Measurements from ENCODE around the gene AIP.

Gene AIP

DNA sequence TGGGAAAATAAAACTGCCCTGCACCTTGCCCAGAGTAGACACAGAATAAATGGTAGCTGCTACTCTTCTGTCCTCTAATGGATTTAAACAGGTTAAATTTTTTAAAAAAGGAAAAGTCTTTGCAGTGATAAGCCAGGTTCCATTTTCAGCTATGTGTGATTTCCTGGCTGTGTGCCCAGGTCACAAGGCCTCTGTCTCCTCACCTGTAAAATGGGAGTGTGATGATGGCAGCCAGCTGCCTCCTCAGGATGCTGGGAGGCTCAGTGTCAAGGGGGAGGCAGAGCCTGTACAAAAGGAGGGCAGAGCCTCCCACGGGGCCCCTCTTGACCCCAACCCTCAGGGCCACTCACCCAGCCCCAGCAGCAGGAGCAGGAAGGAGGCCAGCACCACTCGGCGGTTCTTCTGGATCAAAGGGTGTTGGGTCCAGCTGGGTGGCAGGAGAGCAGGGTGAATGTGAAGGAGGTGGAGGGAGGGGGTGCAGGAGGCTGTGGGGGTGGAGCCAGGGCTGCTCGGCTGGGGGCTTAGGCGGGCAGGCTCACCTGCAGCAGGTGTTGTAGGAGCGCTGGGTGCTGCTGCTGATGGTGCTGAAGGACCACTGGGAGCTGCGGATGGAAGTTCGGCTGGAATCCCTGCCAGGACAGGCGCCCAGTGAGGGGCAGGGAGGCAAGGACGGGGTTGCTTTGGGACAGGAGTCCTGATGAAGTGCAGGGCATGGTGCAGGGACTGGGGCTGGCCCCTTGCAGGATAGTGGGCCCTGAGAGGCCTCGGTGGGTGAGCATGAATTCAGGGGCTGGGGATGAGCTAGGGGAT, 15.7 kb upstream of the AIP start:
- Histone ChIP-seq H3K36me3 (ENCODE audit: control insufficient read depth in 2 of 2, insufficient read depth in 1 of 2, low read length in 2 of 2) (no peaks in the 10 kb centered on the region), H3K4me3 (ENCODE audit: low read depth, low read length) (no peak overlapping the region), H3K4me1 (ENCODE audit: control insufficient read depth, insufficient read depth, low read length) (no peaks in the 10 kb centered on the region; the same call in 1 of the 2 replicates), H3K9me3 (ENCODE audit: control insufficient read depth, insufficient read depth, low read depth, low read length) (no peaks in the 10 kb centered on the region), H3K27ac (ENCODE audit: extremely low read depth, low read depth, low read length) (no peak overlapping the region)
- ChIA-PET CTCF (interaction anchor here (0.6 to 1.6 kb wide), 3 partner anchors 18 to 125 kb away, joined by 4 to 10 read pairs (median 6); partner anchors contain the start of gene PPP1CA), POLR2A (interaction anchor here (0.5 to 2.8 kb wide), 4 partner anchors 16 to 480 kb away, joined by 3 to 23 read pairs (median 11); partner anchors contain the start of genes AIP, PPP1CA and PTPRCAP)
- TF ChIP-seq ZNF621 (tag by site-specific recombination; IDR thresholded peaks at IDR 0.05), result no peak
- TF ChIP-seq HOXA7 (CRISPR knock-in tag; IDR thresholded peaks at IDR 0.05; ENCODE audit: borderline replicate concordance), result no peak
- TF ChIP-seq ZNF416 (tag by site-specific recombination; IDR thresholded peaks at IDR 0.05), result no peak
- TF ChIP-seq, protein P1, sequence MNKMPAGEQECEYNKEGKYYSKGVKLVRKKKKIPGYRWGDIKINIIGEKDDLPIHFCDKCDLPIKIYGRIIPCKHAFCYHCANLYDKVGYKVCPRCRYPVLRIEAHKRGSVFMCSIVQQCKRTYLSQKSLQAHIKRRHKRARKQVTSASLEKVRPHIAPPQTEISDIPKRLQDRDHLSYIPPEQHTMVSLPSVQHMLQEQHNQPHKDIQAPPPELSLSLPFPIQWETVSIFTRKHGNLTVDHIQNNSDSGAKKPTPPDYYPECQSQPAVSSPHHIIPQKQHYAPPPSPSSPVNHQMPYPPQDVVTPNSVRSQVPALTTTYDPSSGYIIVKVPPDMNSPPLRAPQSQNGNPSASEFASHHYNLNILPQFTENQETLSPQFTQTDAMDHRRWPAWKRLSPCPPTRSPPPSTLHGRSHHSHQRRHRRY (tag by site-specific recombination; IDR thresholded peaks at IDR 0.05), result no peak
- TF ChIP-seq REPIN1 (tag by site-specific recombination; IDR thresholded peaks at IDR 0.05; ENCODE audit: low read depth), result no peak
- no peak for TF ChIP-seq MYNN (tag by site-specific recombination; IDR thresholded peaks at IDR 0.05; ENCODE audit: borderline replicate concordance)
- no peak for TF ChIP-seq ZNF266 (tag by site-specific recombination; IDR thresholded peaks at IDR 0.05; ENCODE audit: low read depth)
- no peak for TF ChIP-seq ZNF133 (tag by site-specific recombination; IDR thresholded peaks at IDR 0.05)
- TF ChIP-seq ZNF426 (tag by site-specific recombination; IDR thresholded peaks at IDR 0.05), result no peak

DNA sequence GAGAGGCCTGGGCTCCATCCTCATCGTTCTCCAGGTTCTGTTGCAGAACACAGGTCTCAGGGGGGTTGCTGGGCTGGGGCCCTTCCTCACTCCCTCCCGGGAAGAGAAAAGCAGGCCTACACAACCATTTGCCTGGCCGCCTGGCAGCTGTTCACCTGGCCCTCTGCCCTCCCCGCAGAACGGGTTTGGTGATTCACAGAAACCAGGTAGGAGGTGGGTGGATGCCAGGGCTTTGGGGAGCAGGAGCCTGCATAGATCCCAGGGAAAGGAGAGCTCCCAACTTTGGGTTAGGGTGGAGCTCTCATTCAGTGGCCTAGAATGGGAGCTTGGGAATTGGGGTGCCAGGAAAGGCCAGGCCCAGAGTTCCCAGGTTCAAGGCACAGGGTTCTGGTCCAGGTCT, 14.8 kb upstream of the AIP start:
- Histone ChIP-seq H3K4me3 (ENCODE audit: low read depth, low read length) (peak overlapping the region; percentile 71), H3K36me3 (ENCODE audit: control insufficient read depth in 2 of 2, insufficient read depth in 1 of 2, low read length in 2 of 2) (no peaks in the 10 kb centered on the region), H3K9me3 (ENCODE audit: control insufficient read depth, insufficient read depth, low read depth, low read length) (no peaks in the 10 kb centered on the region), H3K4me1 (ENCODE audit: control insufficient read depth, insufficient read depth, low read length) (no peaks in the 10 kb centered on the region; the same call in 1 of the 2 replicates), H3K27ac (ENCODE audit: extremely low read depth, low read depth, low read length) (no peak overlapping the region; the same call in 1 of the 2 replicates)
- ChIA-PET CTCF (interaction anchor here (1.0 to 1.9 kb wide), 3 partner anchors 17 to 79 kb away, joined by 6 to 10 read pairs (median 10); partner anchors contain the start of gene PPP1CA), POLR2A (interaction anchor here (0.5 to 2.8 kb wide), 10 partner anchors 8 to 481 kb away, joined by 3 to 23 read pairs (median 5); partner anchors contain the start of genes AIP, PITPNM1, PPP1CA and PTPRCAP)
- TF ChIP-seq, protein P2, sequence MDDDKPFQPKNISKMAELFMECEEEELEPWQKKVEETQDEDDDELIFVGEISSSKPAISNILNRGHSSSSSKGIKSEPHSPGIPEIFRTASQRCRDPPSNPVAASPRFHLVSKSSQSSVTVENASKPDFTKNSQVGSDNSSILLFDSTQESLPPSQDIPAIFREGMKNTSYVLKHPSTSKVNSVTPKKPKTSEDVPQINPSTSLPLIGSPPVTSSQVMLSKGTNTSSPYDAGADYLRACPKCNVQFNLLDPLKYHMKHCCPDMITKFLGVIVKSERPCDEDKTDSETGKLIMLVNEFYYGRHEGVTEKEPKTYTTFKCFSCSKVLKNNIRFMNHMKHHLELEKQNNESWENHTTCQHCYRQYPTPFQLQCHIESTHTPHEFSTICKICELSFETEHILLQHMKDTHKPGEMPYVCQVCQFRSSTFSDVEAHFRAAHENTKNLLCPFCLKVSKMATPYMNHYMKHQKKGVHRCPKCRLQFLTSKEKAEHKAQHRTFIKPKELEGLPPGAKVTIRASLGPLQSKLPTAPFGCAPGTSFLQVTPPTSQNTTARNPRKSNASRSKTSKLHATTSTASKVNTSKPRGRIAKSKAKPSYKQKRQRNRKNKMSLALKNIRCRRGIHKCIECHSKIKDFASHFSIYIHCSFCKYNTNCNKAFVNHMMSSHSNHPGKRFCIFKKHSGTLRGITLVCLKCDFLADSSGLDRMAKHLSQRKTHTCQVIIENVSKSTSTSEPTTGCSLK (tag by site-specific recombination; IDR thresholded peaks at IDR 0.05), result no peak
- TF ChIP-seq ZBTB21 (tag by site-specific recombination; IDR thresholded peaks at IDR 0.05) (no peak), MYNN (tag by site-specific recombination; IDR thresholded peaks at IDR 0.05; ENCODE audit: borderline replicate concordance) (no peak), ZNF549 (tag by site-specific recombination; IDR thresholded peaks at IDR 0.05) (no peak), FEZF1 (tag by site-specific recombination; IDR thresholded peaks at IDR 0.05) (no peak), ZBTB17 (tag by site-specific recombination; IDR thresholded peaks at IDR 0.05) (no peak), ZNF529 (tag by site-specific recombination; IDR thresholded peaks at IDR 0.05; ENCODE audit: insufficient replicate concordance) (no peak), WT1 (tag by site-specific recombination; IDR thresholded peaks at IDR 0.05) (no peak), KLF8 (tag by site-specific recombination; IDR thresholded peaks at IDR 0.05) (no peak), OSR2 (tag by site-specific recombination; IDR thresholded peaks at IDR 0.05) (no peak), ZNF248 (tag by site-specific recombination; IDR thresholded peaks at IDR 0.05) (no peak), ZNF341 (tag by site-specific recombination; IDR thresholded peaks at IDR 0.05; ENCODE audit: low read depth) (peak; percentile 66), ZNF423 (tag by site-specific recombination; IDR thresholded peaks at IDR 0.05) (no peak), RBAK (tag by site-specific recombination; IDR thresholded peaks at IDR 0.05) (no peak), ZNF366 (tag by site-specific recombination; conservative IDR thresholded peaks at IDR 0.05) (no peak), GLIS1 (tag by site-specific recombination; IDR thresholded peaks at IDR 0.05) (0 out of 2 replicates have a peak, but pooled peaks have one; percentile 2), ZFP41 (tag by site-specific recombination; IDR thresholded peaks at IDR 0.05; ENCODE audit: borderline replicate concordance) (no peak), ZNF837 (tag by site-specific recombination; IDR thresholded peaks at IDR 0.05) (no peak), KLF10 (tag by site-specific recombination; IDR thresholded peaks at IDR 0.05) (no peak), SCRT1 (tag by site-specific recombination; IDR thresholded peaks at IDR 0.05; ENCODE audit: borderline replicate concordance) (no peak)
- TF ChIP-seq, protein P3, sequence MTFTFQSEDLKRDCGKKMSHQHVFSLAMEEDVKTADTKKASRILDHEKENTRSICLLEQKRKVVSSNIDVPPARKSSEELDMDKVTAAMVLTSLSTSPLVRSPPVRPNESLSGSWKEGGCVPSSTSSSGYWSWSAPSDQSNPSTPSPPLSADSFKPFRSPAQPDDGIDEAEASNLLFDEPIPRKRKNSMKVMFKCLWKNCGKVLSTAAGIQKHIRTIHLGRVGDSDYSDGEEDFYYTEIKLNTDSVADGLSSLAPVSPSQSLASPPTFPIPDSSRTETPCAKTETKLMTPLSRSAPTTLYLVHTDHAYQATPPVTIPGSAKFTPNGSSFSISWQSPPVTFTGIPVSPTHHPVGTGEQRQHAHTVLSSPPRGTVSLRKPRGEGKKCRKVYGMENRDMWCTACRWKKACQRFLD (tag by site-specific recombination; IDR thresholded peaks at IDR 0.05), result no peak
- TF ChIP-seq, protein P4, sequence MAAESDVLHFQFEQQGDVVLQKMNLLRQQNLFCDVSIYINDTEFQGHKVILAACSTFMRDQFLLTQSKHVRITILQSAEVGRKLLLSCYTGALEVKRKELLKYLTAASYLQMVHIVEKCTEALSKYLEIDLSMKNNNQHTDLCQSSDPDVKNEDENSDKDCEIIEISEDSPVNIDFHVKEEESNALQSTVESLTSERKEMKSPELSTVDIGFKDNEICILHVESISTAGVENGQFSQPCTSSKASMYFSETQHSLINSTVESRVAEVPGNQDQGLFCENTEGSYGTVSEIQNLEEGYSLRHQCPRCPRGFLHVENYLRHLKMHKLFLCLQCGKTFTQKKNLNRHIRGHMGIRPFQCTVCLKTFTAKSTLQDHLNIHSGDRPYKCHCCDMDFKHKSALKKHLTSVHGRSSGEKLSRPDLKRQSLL (tag by site-specific recombination; IDR thresholded peaks at IDR 0.05), result 0 out of 2 replicates have a peak, but pooled peaks have one; percentile 59

Measured in HEK293 (cell line).